Endothelial cell of umbilical vein (primary cell): Measurements from ENCODE around the gene ADARB2. TPM values are rescaled to one million over a fixed set of nuclear protein-coding genes. Genes with fewer than 3 reads are reported as not detected.

Experiments
- BruUV-seq: library from RNA; stranded (reverse); fragments of 400-500 nt; replicated peaks from 2 replicates; lab custom pipeline; 2021; lab: Mats Ljungman, UMichigan
- CTCF ChIA-PET: fragments of 300-600, 350-600 bp; sonication (Branson Sonifier 250); formaldehyde crosslinking; loops from one replicate; lab custom pipeline; 2021; ENCODE audit warnings: antibody characterized with exemption, inconsistent platforms; lab: Charles Lee
- POLR2A ChIA-PET: fragments of 300-600, 350-600 bp; sonication (Branson Sonifier 250); formaldehyde crosslinking; loops from one replicate; lab custom pipeline; 2021; ENCODE audit warnings: antibody characterized with exemption, inconsistent platforms; lab: Charles Lee
- DNase-seq: peaks from one replicate; pipeline ENCODE4 v3.0.0-alpha.2; 2011; ENCODE audit warnings: low read depth, low spot score
- FAIRE-seq: peaks from 2 replicates; lab custom pipeline; 2011; peaks lifted over from hg19 to GRCh38; lab: Jason Lieb, UNC
- H2AFZ ChIP-seq: 2 replicates; pipeline ENCODE4 v1.6.0; 2012; ENCODE audit warnings: low read depth, low read length, control low read depth, inconsistent platforms
- H3K27ac ChIP-seq: 2 replicates; pipeline ENCODE4 v1.5.1; 2011; ENCODE audit warnings: low read depth, mild to moderate bottlenecking, control low read depth, low read length, moderate library complexity; ENCODE audit not compliant: insufficient read depth
- H3K27me3 ChIP-seq, 2 experiments: 2 replicates each; pipeline versions ENCODE4 v1.6.0 to v1.6.1; 2011; ENCODE audit warnings: low read length in 2 of 2, mixed read lengths in 1 of 2; ENCODE audit not compliant: control insufficient read depth in 2 of 2, insufficient read depth in 2 of 2
- H3K36me3 ChIP-seq, 2 experiments: 2 replicates in 1 of 2; 3 replicates in 1 of 2; pipeline ENCODE4 v1.5.1; 2011; ENCODE audit warnings: low read length in 2 of 2, mild to moderate bottlenecking in 1 of 2, moderate library complexity in 1 of 2; ENCODE audit not compliant: control insufficient read depth in 2 of 2, insufficient read depth in 2 of 2; ENCODE audit errors: extremely low read depth in 1 of 2
- H3K4me1 ChIP-seq: 3 replicates; pipeline ENCODE4 v1.5.1; 2011; ENCODE audit warnings: mild to moderate bottlenecking, low read length; ENCODE audit not compliant: control insufficient read depth, insufficient read depth; ENCODE audit errors: extremely low read depth
- H3K4me2 ChIP-seq: 2 replicates; pipeline ENCODE4 v1.6.1; 2011; ENCODE audit warnings: low read length, control low read depth, mixed read lengths; ENCODE audit not compliant: insufficient read depth
- H3K4me3 ChIP-seq, 3 experiments: fragments of 200-600 bp in 1 of 3; sonication (generic), shearing (Covaris generic) in 1 of 3; replicated peaks in 1 of 3; 2 replicates each; pipeline ENCODE4 v1.5.1; 2011 to 2016; ENCODE audit warnings: control low read depth in 3 of 3, low read length in 3 of 3, mild to moderate bottlenecking in 2 of 3, inconsistent platforms in 1 of 3, low read depth in 1 of 3, moderate library complexity in 1 of 3; ENCODE audit not compliant: insufficient read depth in 1 of 3
- H3K79me2 ChIP-seq: 2 replicates; pipeline ENCODE4 v1.6.0; 2012; ENCODE audit warnings: low read length, inconsistent platforms; ENCODE audit not compliant: control insufficient read depth, insufficient read depth
- H3K9ac ChIP-seq: replicated peaks from 2 replicates; pipeline ENCODE3; 2011; ENCODE audit warnings: low read length, control low read depth; ENCODE audit not compliant: insufficient read depth; ENCODE audit errors: extremely low read depth
- H3K9me1 ChIP-seq: replicated peaks from 3 replicates; pipeline ENCODE4 v1.6.0; 2011; ENCODE audit warnings: mild to moderate bottlenecking, low read length; ENCODE audit not compliant: control insufficient read depth, insufficient read depth; ENCODE audit errors: extremely low read depth
- H3K9me3 ChIP-seq: replicated peaks from 2 replicates; pipeline ENCODE4 v1.5.1; 2012; ENCODE audit warnings: low read length, inconsistent platforms; ENCODE audit not compliant: control insufficient read depth, insufficient read depth
- H4K20me1 ChIP-seq: replicated peaks from 2 replicates; pipeline ENCODE3; 2011; ENCODE audit warnings: mild to moderate bottlenecking, low read length; ENCODE audit not compliant: control insufficient read depth, insufficient read depth; ENCODE audit errors: extremely low read depth
- CTCF ChIP-seq, 2 donors: IDR thresholded peaks; 1 replicate in 1 of 2; 2 replicates in 1 of 2; pipeline ENCODE4 v1.5.1; 2011; ENCODE audit warnings: low read length in 2 of 2, mild to moderate bottlenecking in 2 of 2, moderate library complexity in 2 of 2, control low read depth in 1 of 2, inconsistent platforms in 1 of 2, low read depth in 1 of 2; ENCODE audit not compliant: insufficient read depth in 1 of 2; ENCODE audit errors: extremely low read depth in 1 of 2
- EZH2 ChIP-seq: IDR thresholded peaks from 2 replicates; pipeline ENCODE4 v1.6.1; 2012; ENCODE audit warnings: borderline replicate concordance, low read depth, mild to moderate bottlenecking, moderate library complexity, low read length, inconsistent platforms; ENCODE audit not compliant: severe bottlenecking
- FOS ChIP-seq: IDR thresholded peaks from 2 replicates; pipeline ENCODE4 v1.6.1; 2011; ENCODE audit warnings: mild to moderate bottlenecking, low read length, moderate library complexity, borderline replicate concordance; ENCODE audit not compliant: insufficient read depth
- GATA2 ChIP-seq: IDR thresholded peaks from 2 replicates; pipeline ENCODE4 v1.7.0; 2011; ENCODE audit warnings: low read depth, mild to moderate bottlenecking, moderate library complexity, mixed read lengths, low read length; ENCODE audit not compliant: insufficient read length, insufficient read depth
- JUN ChIP-seq: IDR thresholded peaks from 2 replicates; pipeline ENCODE4 v1.6.1; 2011; ENCODE audit warnings: borderline replicate concordance, low read depth; ENCODE audit not compliant: insufficient read length, insufficient read depth
- MAX ChIP-seq: IDR thresholded peaks from 2 replicates; pipeline ENCODE4 v1.6.1; 2011; ENCODE audit not compliant: insufficient read depth, insufficient read length
- MYC ChIP-seq: IDR thresholded peaks from one replicate; pipeline ENCODE4 v1.6.1; 2011; ENCODE audit warnings: mild to moderate bottlenecking, low read depth, low read length
- POLR2A ChIP-seq: IDR thresholded peaks from 2 replicates; pipeline ENCODE4 v1.6.1; 2012; ENCODE audit warnings: low read depth, mild to moderate bottlenecking, control low read depth, low read length
- POLR2AphosphoS5 ChIP-seq: IDR thresholded peaks from 2 replicates; pipeline ENCODE4 v1.6.1; 2012; ENCODE audit warnings: low read depth, mild to moderate bottlenecking, control low read depth, low read length, moderate library complexity; ENCODE audit not compliant: insufficient read depth
- dilution Hi-C: fragments of 300-500 bp; cut with MboI; formaldehyde crosslinking; loops from one replicate; pipeline ENCODE4 v1.15.0; 2019; ENCODE audit warnings: low sequenced_read_pairs; ENCODE audit not compliant: extremely low pct_ligation_motif_present
- intact Hi-C: fragments of 100-400 bp; cut with micrococcal nuclease; formaldehyde crosslinking; loops from one replicate; pipeline ENCODE4 v1.10.0; 2022
- polyA plus RNA-seq, 4 experiments: library from polyadenylated mRNA; depleted of rRNA in 3 of 4; stranded (reverse) in 3 of 4; unstranded in 1 of 4; fragments of >200 nt; gene quantifications; 2 replicates each; pipeline versions ENCODE4 v1.2.1 to v1.2.3, GENCODE V29; 2011 to 2012; ENCODE audit warnings: missing spikeins in 1 of 4
- total RNA-seq: library from RNA; stranded (reverse); gene quantifications from 2 replicates; pipeline ENCODE4 v1.2.3, GENCODE V29; 2021

ADARB2 gene
- total and polyA plus RNA-seq, 2 donors (not counting 3 experiments of a cell fraction or from before 2014, with no cell fraction given), result not detected

- TF ChIP-seq FOS (no peak), POLR2A (no peak), EZH2 (no peak), POLR2AphosphoS5 (no peak), MYC (no peak), CTCF (IDR thresholded peaks at IDR 0.05; ENCODE audit: extremely low read depth in 1 of 2, insufficient read depth in 1 of 2, low read depth in 1 of 2, low read length in 2 of 2) (no peak), JUN (no peak), MAX (no peak), GATA2 (no peak)
- Histone ChIP-seq H3K27me3 (no peaks in the 10 kb centered on the region), H3K4me3 (no peak overlapping the region), H4K20me1 (no peaks in the 10 kb centered on the region), H3K9ac (no peak overlapping the region), H3K9me1 (no peaks in the 10 kb centered on the region), H2AFZ (no peak overlapping the region), H3K4me2 (no peak overlapping the region), H3K4me1 (no peaks in the 10 kb centered on the region), H3K79me2 (no peaks in the 10 kb centered on the region), H3K9me3 (peaks cover 15% of the 10 kb centered on the region), H3K36me3 (no peaks in the 10 kb centered on the region), H3K27ac (no peak overlapping the region)
- intact Hi-C loops, result no loop called here
- DNase-seq (no peak), FAIRE-seq (no peak)
- dilution Hi-C loops, result no loop called here
- BruUV-seq, result no TSS peak
- CTCF ChIA-PET, result no interaction called here
- POLR2A ChIA-PET, result no interaction called here
Measured at GRCh38 chr10:1684991-1685390, 52.3 kb downstream of the ADARB2 start.
